GM23338 (cell line): ENCODE results near the gene GABBR1.
A peak's percentile ranks its signal among the peaks of the same experiment; 100 is the strongest.

Experiments
- CREB1 ChIP-seq: fragments of 250-450 bp; sonication (Bioruptor Pico); IDR thresholded peaks from 2 replicates; pipeline ENCODE4 v1.5.0; 2020; ENCODE audit warnings: low read depth, mild to moderate bottlenecking, moderate library complexity
- ETS1 ChIP-seq: IDR thresholded peaks from 2 replicates; pipeline ENCODE4 v1.6.1; 2016; ENCODE audit warnings: antibody characterized with exemption
- EZH2 ChIP-seq: fragments of 200-600 bp; sonication (generic); IDR thresholded peaks from one replicate; pipeline ENCODE4 v1.8.0; 2017; ENCODE audit warnings: antibody characterized with exemption, mild to moderate bottlenecking, low read depth; ENCODE audit not compliant: unreplicated experiment
- EZH2phosphoT487 ChIP-seq: fragments of 200-600 bp; sonication (generic); IDR thresholded peaks from one replicate; pipeline ENCODE4 v1.8.1; 2018; ENCODE audit warnings: antibody characterized with exemption; ENCODE audit not compliant: unreplicated experiment
- JUNB ChIP-seq: IDR thresholded peaks from one replicate; pipeline ENCODE4 v1.6.1; 2016; ENCODE audit warnings: antibody characterized with exemption; ENCODE audit not compliant: unreplicated experiment
- NANOG ChIP-seq: IDR thresholded peaks from 2 replicates; pipeline ENCODE4 v1.6.1; 2016; ENCODE audit warnings: antibody characterized with exemption, borderline replicate concordance
- POLR2AphosphoS5 ChIP-seq: IDR thresholded peaks from 2 replicates; pipeline ENCODE4 v1.6.1; 2016; ENCODE audit warnings: antibody characterized with exemption, low read depth
- STAT1 ChIP-seq: IDR thresholded peaks from one replicate; pipeline ENCODE4 v1.6.1; 2016; ENCODE audit warnings: antibody characterized with exemption; ENCODE audit not compliant: unreplicated experiment
- ZNF331 ChIP-seq: fragments of 250-450 bp; sonication (Bioruptor Pico); IDR thresholded peaks from 2 replicates; pipeline ENCODE4 v1.5.0; 2020; ENCODE audit warnings: low read depth, mild to moderate bottlenecking, moderate library complexity
- TF ChIP-seq, protein P1 (sequence below), 2 experiments: fragments of 200-600 bp in 1 of 2; sonication (generic) in 1 of 2; conservative IDR thresholded peaks; 2 replicates each; pipeline versions ENCODE4 v1.5.1 to v1.6.1; 2016 to 2017; ENCODE audit warnings: antibody characterized with exemption in 2 of 2, low read depth in 2 of 2, mild to moderate bottlenecking in 2 of 2, moderate library complexity in 1 of 2
- TF ChIP-seq, protein P2 (sequence below): fragments of 250-450 bp; sonication (Bioruptor Pico); IDR thresholded peaks from 2 replicates; pipeline ENCODE4 v1.5.0; 2020; ENCODE audit warnings: mild to moderate bottlenecking, moderate library complexity
- TF ChIP-seq, protein P3 (sequence below): IDR thresholded peaks from one replicate; pipeline ENCODE4 v1.6.1; 2018; ENCODE audit warnings: antibody characterized with exemption; ENCODE audit not compliant: unreplicated experiment

DNA sequence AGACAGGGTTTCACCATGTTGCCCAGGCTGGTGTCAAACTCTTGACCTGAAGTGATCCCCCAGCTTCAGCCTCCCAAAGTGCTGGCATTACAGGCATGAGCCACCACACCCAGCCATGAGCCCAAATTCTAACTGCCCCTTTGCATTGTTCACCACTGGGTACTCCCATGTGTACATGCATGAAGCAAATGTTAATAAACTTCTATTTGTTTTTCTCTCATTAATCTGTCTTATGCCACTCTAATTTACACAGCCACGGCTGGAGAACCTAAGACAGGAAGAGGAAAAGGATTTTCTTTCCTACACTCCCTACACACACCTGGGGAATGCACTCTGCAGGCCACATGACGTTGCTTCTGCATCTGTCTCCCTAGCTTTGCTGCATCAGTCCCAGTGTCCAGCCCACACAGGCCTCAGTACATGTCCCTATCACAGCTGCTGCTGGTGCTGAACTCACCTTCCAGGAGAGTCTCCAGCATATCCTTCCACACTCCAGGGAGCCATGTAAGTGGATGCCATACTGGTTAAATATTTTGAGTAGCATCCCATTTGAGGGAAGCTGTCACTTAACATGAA lies 34.7 kb downstream of the GABBR1 start:
- TF ChIP-seq ETS1, result no peak
- no peak for TF ChIP-seq JUNB
- TF ChIP-seq POLR2AphosphoS5, result peak; percentile 63
- TF ChIP-seq, protein P1, sequence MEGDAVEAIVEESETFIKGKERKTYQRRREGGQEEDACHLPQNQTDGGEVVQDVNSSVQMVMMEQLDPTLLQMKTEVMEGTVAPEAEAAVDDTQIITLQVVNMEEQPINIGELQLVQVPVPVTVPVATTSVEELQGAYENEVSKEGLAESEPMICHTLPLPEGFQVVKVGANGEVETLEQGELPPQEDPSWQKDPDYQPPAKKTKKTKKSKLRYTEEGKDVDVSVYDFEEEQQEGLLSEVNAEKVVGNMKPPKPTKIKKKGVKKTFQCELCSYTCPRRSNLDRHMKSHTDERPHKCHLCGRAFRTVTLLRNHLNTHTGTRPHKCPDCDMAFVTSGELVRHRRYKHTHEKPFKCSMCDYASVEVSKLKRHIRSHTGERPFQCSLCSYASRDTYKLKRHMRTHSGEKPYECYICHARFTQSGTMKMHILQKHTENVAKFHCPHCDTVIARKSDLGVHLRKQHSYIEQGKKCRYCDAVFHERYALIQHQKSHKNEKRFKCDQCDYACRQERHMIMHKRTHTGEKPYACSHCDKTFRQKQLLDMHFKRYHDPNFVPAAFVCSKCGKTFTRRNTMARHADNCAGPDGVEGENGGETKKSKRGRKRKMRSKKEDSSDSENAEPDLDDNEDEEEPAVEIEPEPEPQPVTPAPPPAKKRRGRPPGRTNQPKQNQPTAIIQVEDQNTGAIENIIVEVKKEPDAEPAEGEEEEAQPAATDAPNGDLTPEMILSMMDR (conservative IDR thresholded peaks at IDR 0.05; ENCODE audit: low read depth in 2 of 2), result no peak
- TF ChIP-seq EZH2phosphoT487, result no peak
- TF ChIP-seq, protein P2, sequence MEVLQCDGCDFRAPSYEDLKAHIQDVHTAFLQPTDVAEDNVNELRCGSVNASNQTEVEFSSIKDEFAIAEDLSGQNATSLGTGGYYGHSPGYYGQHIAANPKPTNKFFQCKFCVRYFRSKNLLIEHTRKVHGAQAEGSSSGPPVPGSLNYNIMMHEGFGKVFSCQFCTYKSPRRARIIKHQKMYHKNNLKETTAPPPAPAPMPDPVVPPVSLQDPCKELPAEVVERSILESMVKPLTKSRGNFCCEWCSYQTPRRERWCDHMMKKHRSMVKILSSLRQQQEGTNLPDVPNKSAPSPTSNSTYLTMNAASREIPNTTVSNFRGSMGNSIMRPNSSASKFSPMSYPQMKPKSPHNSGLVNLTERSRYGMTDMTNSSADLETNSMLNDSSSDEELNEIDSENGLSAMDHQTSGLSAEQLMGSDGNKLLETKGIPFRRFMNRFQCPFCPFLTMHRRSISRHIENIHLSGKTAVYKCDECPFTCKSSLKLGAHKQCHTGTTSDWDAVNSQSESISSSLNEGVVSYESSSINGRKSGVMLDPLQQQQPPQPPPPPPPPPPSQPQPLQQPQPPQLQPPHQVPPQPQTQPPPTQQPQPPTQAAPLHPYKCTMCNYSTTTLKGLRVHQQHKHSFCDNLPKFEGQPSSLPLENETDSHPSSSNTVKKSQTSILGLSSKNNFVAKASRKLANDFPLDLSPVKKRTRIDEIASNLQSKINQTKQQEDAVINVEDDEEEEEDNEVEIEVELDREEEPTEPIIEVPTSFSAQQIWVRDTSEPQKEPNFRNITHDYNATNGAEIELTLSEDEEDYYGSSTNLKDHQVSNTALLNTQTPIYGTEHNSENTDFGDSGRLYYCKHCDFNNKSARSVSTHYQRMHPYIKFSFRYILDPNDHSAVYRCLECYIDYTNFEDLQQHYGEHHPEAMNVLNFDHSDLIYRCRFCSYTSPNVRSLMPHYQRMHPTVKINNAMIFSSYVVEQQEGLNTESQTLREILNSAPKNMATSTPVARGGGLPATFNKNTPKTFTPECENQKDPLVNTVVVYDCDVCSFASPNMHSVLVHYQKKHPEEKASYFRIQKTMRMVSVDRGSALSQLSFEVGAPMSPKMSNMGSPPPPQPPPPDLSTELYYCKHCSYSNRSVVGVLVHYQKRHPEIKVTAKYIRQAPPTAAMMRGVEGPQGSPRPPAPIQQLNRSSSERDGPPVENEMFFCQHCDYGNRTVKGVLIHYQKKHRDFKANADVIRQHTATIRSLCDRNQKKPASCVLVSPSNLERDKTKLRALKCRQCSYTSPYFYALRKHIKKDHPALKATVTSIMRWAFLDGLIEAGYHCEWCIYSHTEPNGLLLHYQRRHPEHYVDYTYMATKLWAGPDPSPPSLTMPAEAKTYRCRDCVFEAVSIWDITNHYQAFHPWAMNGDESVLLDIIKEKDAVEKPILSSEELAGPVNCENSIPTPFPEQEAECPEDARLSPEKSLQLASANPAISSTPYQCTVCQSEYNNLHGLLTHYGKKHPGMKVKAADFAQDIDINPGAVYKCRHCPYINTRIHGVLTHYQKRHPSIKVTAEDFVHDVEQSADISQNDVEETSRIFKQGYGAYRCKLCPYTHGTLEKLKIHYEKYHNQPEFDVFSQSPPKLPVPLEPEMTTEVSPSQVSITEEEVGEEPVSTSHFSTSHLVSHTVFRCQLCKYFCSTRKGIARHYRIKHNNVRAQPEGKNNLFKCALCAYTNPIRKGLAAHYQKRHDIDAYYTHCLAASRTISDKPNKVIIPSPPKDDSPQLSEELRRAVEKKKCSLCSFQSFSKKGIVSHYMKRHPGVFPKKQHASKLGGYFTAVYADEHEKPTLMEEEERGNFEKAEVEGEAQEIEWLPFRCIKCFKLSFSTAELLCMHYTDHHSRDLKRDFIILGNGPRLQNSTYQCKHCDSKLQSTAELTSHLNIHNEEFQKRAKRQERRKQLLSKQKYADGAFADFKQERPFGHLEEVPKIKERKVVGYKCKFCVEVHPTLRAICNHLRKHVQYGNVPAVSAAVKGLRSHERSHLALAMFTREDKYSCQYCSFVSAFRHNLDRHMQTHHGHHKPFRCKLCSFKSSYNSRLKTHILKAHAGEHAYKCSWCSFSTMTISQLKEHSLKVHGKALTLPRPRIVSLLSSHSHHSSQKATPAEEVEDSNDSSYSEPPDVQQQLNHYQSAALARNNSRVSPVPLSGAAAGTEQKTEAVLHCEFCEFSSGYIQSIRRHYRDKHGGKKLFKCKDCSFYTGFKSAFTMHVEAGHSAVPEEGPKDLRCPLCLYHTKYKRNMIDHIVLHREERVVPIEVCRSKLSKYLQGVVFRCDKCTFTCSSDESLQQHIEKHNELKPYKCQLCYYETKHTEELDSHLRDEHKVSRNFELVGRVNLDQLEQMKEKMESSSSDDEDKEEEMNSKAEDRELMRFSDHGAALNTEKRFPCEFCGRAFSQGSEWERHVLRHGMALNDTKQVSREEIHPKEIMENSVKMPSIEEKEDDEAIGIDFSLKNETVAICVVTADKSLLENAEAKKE (CRISPR knock-in tag), result no peak
- TF ChIP-seq, protein P3, sequence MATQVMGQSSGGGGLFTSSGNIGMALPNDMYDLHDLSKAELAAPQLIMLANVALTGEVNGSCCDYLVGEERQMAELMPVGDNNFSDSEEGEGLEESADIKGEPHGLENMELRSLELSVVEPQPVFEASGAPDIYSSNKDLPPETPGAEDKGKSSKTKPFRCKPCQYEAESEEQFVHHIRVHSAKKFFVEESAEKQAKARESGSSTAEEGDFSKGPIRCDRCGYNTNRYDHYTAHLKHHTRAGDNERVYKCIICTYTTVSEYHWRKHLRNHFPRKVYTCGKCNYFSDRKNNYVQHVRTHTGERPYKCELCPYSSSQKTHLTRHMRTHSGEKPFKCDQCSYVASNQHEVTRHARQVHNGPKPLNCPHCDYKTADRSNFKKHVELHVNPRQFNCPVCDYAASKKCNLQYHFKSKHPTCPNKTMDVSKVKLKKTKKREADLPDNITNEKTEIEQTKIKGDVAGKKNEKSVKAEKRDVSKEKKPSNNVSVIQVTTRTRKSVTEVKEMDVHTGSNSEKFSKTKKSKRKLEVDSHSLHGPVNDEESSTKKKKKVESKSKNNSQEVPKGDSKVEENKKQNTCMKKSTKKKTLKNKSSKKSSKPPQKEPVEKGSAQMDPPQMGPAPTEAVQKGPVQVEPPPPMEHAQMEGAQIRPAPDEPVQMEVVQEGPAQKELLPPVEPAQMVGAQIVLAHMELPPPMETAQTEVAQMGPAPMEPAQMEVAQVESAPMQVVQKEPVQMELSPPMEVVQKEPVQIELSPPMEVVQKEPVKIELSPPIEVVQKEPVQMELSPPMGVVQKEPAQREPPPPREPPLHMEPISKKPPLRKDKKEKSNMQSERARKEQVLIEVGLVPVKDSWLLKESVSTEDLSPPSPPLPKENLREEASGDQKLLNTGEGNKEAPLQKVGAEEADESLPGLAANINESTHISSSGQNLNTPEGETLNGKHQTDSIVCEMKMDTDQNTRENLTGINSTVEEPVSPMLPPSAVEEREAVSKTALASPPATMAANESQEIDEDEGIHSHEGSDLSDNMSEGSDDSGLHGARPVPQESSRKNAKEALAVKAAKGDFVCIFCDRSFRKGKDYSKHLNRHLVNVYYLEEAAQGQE, result no peak
- no peak for TF ChIP-seq EZH2
- no peak for TF ChIP-seq STAT1
- TF ChIP-seq NANOG, result no peak
- no peak for TF ChIP-seq CREB1
- TF ChIP-seq ZNF331 (CRISPR knock-in tag), result no peak
